ENCODE measurements around the gene LRRC66. TPM values are rescaled to one million over a fixed set of nuclear protein-coding genes. Genes with fewer than 3 reads are reported as not detected.
A peak's percentile ranks its signal among the peaks of the same experiment; 100 is the strongest.

Gene LRRC66
- polyA plus RNA-seq, 1 donor (not counting 4 experiments of a cell fraction or from before 2014, with no cell fraction given), result 0.28 TPM

DNA sequence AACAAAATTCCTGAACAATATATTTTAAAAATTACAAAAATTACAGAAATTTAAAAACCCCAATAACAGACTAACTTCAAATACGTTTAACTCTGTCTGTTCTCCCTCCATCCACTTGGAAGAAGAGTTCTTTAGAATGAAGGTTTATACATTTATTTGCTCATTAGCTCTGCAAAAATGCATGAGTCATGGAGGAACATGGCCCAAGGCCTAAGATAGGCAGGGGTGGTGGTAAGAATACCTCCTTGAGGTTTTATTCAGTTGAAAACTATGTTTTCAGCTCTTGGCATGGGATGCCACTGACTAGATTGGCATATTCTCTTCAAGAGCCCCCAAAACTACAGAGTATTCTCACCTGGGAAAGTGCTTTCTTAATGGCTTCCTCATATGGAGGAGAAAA lies 8.8 kb upstream of the LRRC66 start:
- no peaks in the 10 kb centered on the region for H3K9me3 ChIP-seq (ENCODE audit: control insufficient read depth, low read depth, low read length)
- peaks cover 3 to 18% of the 10 kb centered on the region in 2 experiments for H3K36me3 ChIP-seq (ENCODE audit: control insufficient read depth in 2 of 2, extremely low read depth in 1 of 2, insufficient read depth in 2 of 2, low read length in 2 of 2)
- peak; percentile 9 for DNase-seq (ENCODE audit: low read depth, low spot score)
- no peak overlapping the region for H2AFZ ChIP-seq (ENCODE audit: control insufficient read depth, low read length)
- H4K20me1 ChIP-seq (ENCODE audit: control insufficient read depth, extremely low read depth, insufficient read depth, low read length), result no peaks in the 10 kb centered on the region
- H3K9ac ChIP-seq (ENCODE audit: control insufficient read depth, extremely low read depth, insufficient read depth, low read length), result no peak overlapping the region
- peak; percentile 85 for FAIRE-seq
- dilution Hi-C loops (cut with MboI; ENCODE audit: extremely low pct_ligation_motif_present, low sequenced_read_pairs), result no loop called here
- TF ChIP-seq, protein P1, sequence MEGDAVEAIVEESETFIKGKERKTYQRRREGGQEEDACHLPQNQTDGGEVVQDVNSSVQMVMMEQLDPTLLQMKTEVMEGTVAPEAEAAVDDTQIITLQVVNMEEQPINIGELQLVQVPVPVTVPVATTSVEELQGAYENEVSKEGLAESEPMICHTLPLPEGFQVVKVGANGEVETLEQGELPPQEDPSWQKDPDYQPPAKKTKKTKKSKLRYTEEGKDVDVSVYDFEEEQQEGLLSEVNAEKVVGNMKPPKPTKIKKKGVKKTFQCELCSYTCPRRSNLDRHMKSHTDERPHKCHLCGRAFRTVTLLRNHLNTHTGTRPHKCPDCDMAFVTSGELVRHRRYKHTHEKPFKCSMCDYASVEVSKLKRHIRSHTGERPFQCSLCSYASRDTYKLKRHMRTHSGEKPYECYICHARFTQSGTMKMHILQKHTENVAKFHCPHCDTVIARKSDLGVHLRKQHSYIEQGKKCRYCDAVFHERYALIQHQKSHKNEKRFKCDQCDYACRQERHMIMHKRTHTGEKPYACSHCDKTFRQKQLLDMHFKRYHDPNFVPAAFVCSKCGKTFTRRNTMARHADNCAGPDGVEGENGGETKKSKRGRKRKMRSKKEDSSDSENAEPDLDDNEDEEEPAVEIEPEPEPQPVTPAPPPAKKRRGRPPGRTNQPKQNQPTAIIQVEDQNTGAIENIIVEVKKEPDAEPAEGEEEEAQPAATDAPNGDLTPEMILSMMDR (optimal IDR thresholded peaks at IDR 0.05 in 1 of 3, IDR thresholded peaks at IDR 0.05 in 1 of 3, conservative IDR thresholded peaks at IDR 0.05 in 1 of 3; ENCODE audit: extremely low read depth in 1 of 3, insufficient read depth in 2 of 3, low read length in 3 of 3), result no peak
- TF ChIP-seq EZH2 (IDR thresholded peaks at IDR 0.05; ENCODE audit: low read length), result no peak
- H3K4me1 ChIP-seq (ENCODE audit: control insufficient read depth, extremely low read depth, insufficient read depth, low read length), result peaks cover 10% of the 10 kb centered on the region
- no peaks in the 10 kb centered on the region for H3K9me1 ChIP-seq (ENCODE audit: control insufficient read depth, extremely low read depth, insufficient read depth, low read length)
- H3K4me2 ChIP-seq (ENCODE audit: control insufficient read depth, extremely low read depth, insufficient read depth, low read depth, low read length), result no peak overlapping the region
- H3K4me3 ChIP-seq (ENCODE audit: control insufficient read depth in 2 of 3, extremely low read depth in 1 of 3, insufficient read depth in 2 of 3, low read depth in 1 of 3, low read length in 3 of 3), result no peak overlapping the region
- H3K27me3 ChIP-seq (ENCODE audit: control insufficient read depth, extremely low read depth, insufficient read depth, low read length), result no peaks in the 10 kb centered on the region
- no peak overlapping the region for H3K27ac ChIP-seq (ENCODE audit: control insufficient read depth, insufficient read depth, low read length)
- peaks cover 2% of the 10 kb centered on the region for H3K79me2 ChIP-seq (ENCODE audit: control insufficient read depth, insufficient read depth, low read length)

- no peak overlapping the region for H3K4me2 ChIP-seq (ENCODE audit: control insufficient read depth, extremely low read depth, insufficient read depth, low read depth, low read length)
- H3K36me3 ChIP-seq (ENCODE audit: control insufficient read depth in 2 of 2, extremely low read depth in 1 of 2, insufficient read depth in 2 of 2, low read length in 2 of 2), result peaks cover 0 to under 1% of the 10 kb centered on the region in 2 experiments
- no peak for DNase-seq (ENCODE audit: low read depth, low spot score)
- dilution Hi-C loops (cut with MboI; ENCODE audit: extremely low pct_ligation_motif_present, low sequenced_read_pairs), result no loop called here
- H4K20me1 ChIP-seq (ENCODE audit: control insufficient read depth, extremely low read depth, insufficient read depth, low read length), result no peaks in the 10 kb centered on the region
- H3K4me3 ChIP-seq (ENCODE audit: control insufficient read depth in 2 of 3, extremely low read depth in 1 of 3, insufficient read depth in 2 of 3, low read depth in 1 of 3, low read length in 3 of 3), result no peak overlapping the region
- TF ChIP-seq, protein P1 (optimal IDR thresholded peaks at IDR 0.05 in 1 of 3, IDR thresholded peaks at IDR 0.05 in 1 of 3, conservative IDR thresholded peaks at IDR 0.05 in 1 of 3; ENCODE audit: extremely low read depth in 1 of 3, insufficient read depth in 2 of 3, low read length in 3 of 3), result no peak
- TF ChIP-seq EZH2 (IDR thresholded peaks at IDR 0.05; ENCODE audit: low read length), result no peak
- H3K9me3 ChIP-seq (ENCODE audit: control insufficient read depth, low read depth, low read length), result no peaks in the 10 kb centered on the region
- H3K27ac ChIP-seq (ENCODE audit: control insufficient read depth, insufficient read depth, low read length), result no peak overlapping the region
- FAIRE-seq, result no peak
- no peaks in the 10 kb centered on the region for H3K4me1 ChIP-seq (ENCODE audit: control insufficient read depth, extremely low read depth, insufficient read depth, low read length)
- H3K79me2 ChIP-seq (ENCODE audit: control insufficient read depth, insufficient read depth, low read length), result no peaks in the 10 kb centered on the region
- H3K9me1 ChIP-seq (ENCODE audit: control insufficient read depth, extremely low read depth, insufficient read depth, low read length), result no peaks in the 10 kb centered on the region
- no peak overlapping the region for H3K9ac ChIP-seq (ENCODE audit: control insufficient read depth, extremely low read depth, insufficient read depth, low read length)
- no peak overlapping the region for H2AFZ ChIP-seq (ENCODE audit: control insufficient read depth, low read length)
- no peaks in the 10 kb centered on the region for H3K27me3 ChIP-seq (ENCODE audit: control insufficient read depth, extremely low read depth, insufficient read depth, low read length)
Measured at GRCh38 chr4:52017814-52018213, 2.3 kb downstream of the LRRC66 start.

Data from keratinocyte (primary cell).